ENCODE measurements around the gene BTG1. TPM values are rescaled to one million over a fixed set of nuclear protein-coding genes. Genes with fewer than 3 reads are reported as not detected.

Gene BTG1
- total RNA-seq, 1 experiment from 2014 or later = 32.7 TPM

- H2AK5ac ChIP-seq (ENCODE audit: insufficient read length, low read length) = no peak overlapping the region
- H2BK120ac ChIP-seq (ENCODE audit: low read depth, low read length, poor library complexity, severe bottlenecking) = no peak overlapping the region
- TF ChIP-seq CTCF (conservative IDR thresholded peaks at IDR 0.05) = no peak
- H4K91ac ChIP-seq (ENCODE audit: insufficient read length, low read depth, low read length) = no peak overlapping the region
- H2AFZ ChIP-seq (ENCODE audit: low read length) = no peak overlapping the region
- no peak overlapping the region for H3K18ac ChIP-seq (ENCODE audit: insufficient read length, low read depth, low read length)
- no peaks in the 10 kb centered on the region for H3K9me3 ChIP-seq (ENCODE audit: control insufficient read depth, low read depth, low read length)
- no peaks in the 10 kb centered on the region for H3K23me2 ChIP-seq (ENCODE audit: insufficient read length, low read depth, low read length, poor library complexity, severe bottlenecking)
- H2BK20ac ChIP-seq (ENCODE audit: low read depth, low read length, poor library complexity, severe bottlenecking) = no peak overlapping the region
- peaks cover 0 to 8% (median 0%) of the 10 kb centered on the region in 3 experiments; a peak in 2 of 7 replicates for H3K36me3 Mint-ChIP-seq (ENCODE audit: insufficient read depth in 1 of 3, low read depth in 3 of 3)
- no peaks in the 10 kb centered on the region for H3K27me3 ChIP-seq (ENCODE audit: insufficient read depth, low read length)
- no peak for DNase-seq
- no peak overlapping the region for H3K4me3 Mint-ChIP-seq
- peaks cover 0 to 2% of the 10 kb centered on the region in 2 experiments; a peak in 1 of 4 replicates for H3K4me1 Mint-ChIP-seq
- no peaks in the 10 kb centered on the region for H4K20me1 ChIP-seq (ENCODE audit: control insufficient read depth, insufficient read depth, insufficient read length)
- no peak overlapping the region for H3T11ph ChIP-seq (ENCODE audit: low read length)
- H3K4me1 ChIP-seq (ENCODE audit: insufficient read depth, low read length) = no peaks in the 10 kb centered on the region
- H3K79me1 ChIP-seq (ENCODE audit: insufficient read depth, low read depth, low read length, poor library complexity, severe bottlenecking) = no peaks in the 10 kb centered on the region
- H3K79me2 ChIP-seq (ENCODE audit: insufficient read depth, low read length) = no peaks in the 10 kb centered on the region
- no peak overlapping the region for H3K27ac ChIP-seq (ENCODE audit: insufficient read length, low read depth, low read length)
- no peak overlapping the region for H3K9ac ChIP-seq (ENCODE audit: extremely low read depth, insufficient read length, low read length)
- no peak overlapping the region for H3K4ac ChIP-seq (ENCODE audit: low read depth, low read length)
- no peak overlapping the region for H3K14ac ChIP-seq (ENCODE audit: insufficient read depth, low read length)
- no peak overlapping the region for H3K56ac ChIP-seq (ENCODE audit: insufficient read length, low read depth, low read length)
- no peak overlapping the region for H3K23ac ChIP-seq (ENCODE audit: insufficient read length, low read depth, low read length)
- no peaks in the 10 kb centered on the region for H3K27me3 Mint-ChIP-seq (ENCODE audit: low read depth)
- no peak overlapping the region for H2BK5ac ChIP-seq (ENCODE audit: insufficient read length, low read length)
- H3K9me3 Mint-ChIP-seq = no peaks in the 10 kb centered on the region
- H3K4me2 ChIP-seq (ENCODE audit: insufficient read depth, insufficient read length, low read length) = no peak overlapping the region
- H3K27ac Mint-ChIP-seq = no peak overlapping the region
- H2BK15ac ChIP-seq (ENCODE audit: low read depth, low read length) = no peak overlapping the region
- no peak overlapping the region for H2BK12ac ChIP-seq (ENCODE audit: insufficient read length, low read depth, low read length)
- H4K8ac ChIP-seq (replicated peaks; ENCODE audit: insufficient read length, low read depth, low read length) = no peak overlapping the region
- H4K5ac ChIP-seq (ENCODE audit: insufficient read length, low read depth, low read length) = no peak overlapping the region
- WGBS (ENCODE audit: extremely low coverage, insufficient read length, low lambda C conversion rate) = no CpG with 5 or more reads among the region's 2 CpGs
Observed at GRCh38 chr12:92156139-92156538, 10.5 kb upstream of the BTG1 start.
